ENCODE measurements around the gene EIF3CL. TPM values are rescaled to one million over a fixed set of nuclear protein-coding genes. Genes with fewer than 3 reads are reported as not detected.

The EIF3CL gene
- total and polyA plus RNA-seq, 2 of the 8 experiments (the other 6 are each of a cell fraction or from before 2014, with no cell fraction given): 210 TPM; not detected in 1

Small RNA genes within 50 kb of the gene (microRNA-seq; reads per million reads assigned to microRNA genes)
- 0 reads per million in 2 experiments for gene MIR6862-1 (ENCODE audit: borderline microRNAs expressed in 2 of 2, borderline number of aligned reads in 2 of 2, borderline replicate concordance in 1 of 2)

Small RNA genes within 50 kb of the gene (small RNA-seq; reads per million reads assigned to genes)
- gene AC138904.2 (ENCODE audit: insufficient read depth) (not detected), gene MIR6862-1 (ENCODE audit: insufficient read depth) (not detected)

Other genes with a start within 250 kb of the EIF3CL start
- 130 and 152 TPM in 2 replicates for gene XPO6, start 191.9 kb downstream of the EIF3CL start, total RNA-seq (2021; fragmentation: NEBNext Ultra II Directional; extraction: Animal tissue kit (Norgen Biotek cat#: 25700))
- 254 and 272 TPM in 2 replicates for gene XPO6, start 191.9 kb downstream of the EIF3CL start, polyA plus RNA-seq (2011; rRNA removed)
- gene SBK1, start 111.3 kb downstream of the EIF3CL start, total RNA-seq (2021; fragmentation: NEBNext Ultra II Directional; extraction: Animal tissue kit (Norgen Biotek cat#: 25700)): 73.9 and 77.4 TPM in 2 replicates
- gene SBK1, start 111.3 kb downstream of the EIF3CL start, polyA plus RNA-seq (2011; rRNA removed): 18.2 and 34.8 TPM in 2 replicates
- gene NPIPB6, start 40.3 kb downstream of the EIF3CL start, total RNA-seq (2021; fragmentation: NEBNext Ultra II Directional; extraction: Animal tissue kit (Norgen Biotek cat#: 25700)): 1.9 TPM in 2 replicates
- 0.69 and 0.83 TPM in 2 replicates for gene NPIPB6, start 40.3 kb downstream of the EIF3CL start, polyA plus RNA-seq (2011; rRNA removed)
- gene NPIPB7, start 68.5 kb upstream of the EIF3CL start, total RNA-seq (2021; fragmentation: NEBNext Ultra II Directional; extraction: Animal tissue kit (Norgen Biotek cat#: 25700)): not detected in 2 replicates
- gene NPIPB7, start 68.5 kb upstream of the EIF3CL start, polyA plus RNA-seq (2011; rRNA removed): 0.51 and 0.58 TPM in 2 replicates
- 22.9 and 24.3 TPM in 2 replicates for gene CLN3, start 88.2 kb upstream of the EIF3CL start, total RNA-seq (2021; fragmentation: NEBNext Ultra II Directional; extraction: Animal tissue kit (Norgen Biotek cat#: 25700))
- gene CLN3, start 88.2 kb upstream of the EIF3CL start, polyA plus RNA-seq (2011; rRNA removed): 44.3 and 44.5 TPM in 2 replicates
- gene APOBR, start 90.8 kb upstream of the EIF3CL start, total RNA-seq (2021; fragmentation: NEBNext Ultra II Directional; extraction: Animal tissue kit (Norgen Biotek cat#: 25700)): not detected in 2 replicates
- not detected in 2 replicates for gene APOBR, start 90.8 kb upstream of the EIF3CL start, polyA plus RNA-seq (2011; rRNA removed)
- gene IL27, start 103.0 kb upstream of the EIF3CL start, total RNA-seq (2021; fragmentation: NEBNext Ultra II Directional; extraction: Animal tissue kit (Norgen Biotek cat#: 25700)): not detected in 2 replicates
- not detected in 2 replicates for gene IL27, start 103.0 kb upstream of the EIF3CL start, polyA plus RNA-seq (2011; rRNA removed)
- gene NUPR1, start 135.1 kb upstream of the EIF3CL start, total RNA-seq (2021; fragmentation: NEBNext Ultra II Directional; extraction: Animal tissue kit (Norgen Biotek cat#: 25700)): 0.20 TPM in 1 of 2 replicates, not detected in the other
- 0.09 and 0.17 TPM in 2 replicates for gene NUPR1, start 135.1 kb upstream of the EIF3CL start, polyA plus RNA-seq (2011; rRNA removed)
- gene SGF29, start 150.1 kb upstream of the EIF3CL start, total RNA-seq (2021; fragmentation: NEBNext Ultra II Directional; extraction: Animal tissue kit (Norgen Biotek cat#: 25700)): 22.7 and 23.2 TPM in 2 replicates
- 3.1 and 5.8 TPM in 2 replicates for gene SGF29, start 150.1 kb upstream of the EIF3CL start, polyA plus RNA-seq (2011; rRNA removed)
- gene SULT1A2, start 193.2 kb upstream of the EIF3CL start, total RNA-seq (2021; fragmentation: NEBNext Ultra II Directional; extraction: Animal tissue kit (Norgen Biotek cat#: 25700)): 0.23 and 0.35 TPM in 2 replicates
- 0.29 and 0.44 TPM in 2 replicates for gene SULT1A2, start 193.2 kb upstream of the EIF3CL start, polyA plus RNA-seq (2011; rRNA removed)
- 3.4 and 4.0 TPM in 2 replicates for gene SULT1A1, start 206.2 kb upstream of the EIF3CL start, total RNA-seq (2021; fragmentation: NEBNext Ultra II Directional; extraction: Animal tissue kit (Norgen Biotek cat#: 25700))
- gene SULT1A1, start 206.2 kb upstream of the EIF3CL start, polyA plus RNA-seq (2011; rRNA removed): 2.0 and 2.1 TPM in 2 replicates
- gene NPIPB8, start 234.2 kb upstream of the EIF3CL start, total RNA-seq (2021; fragmentation: NEBNext Ultra II Directional; extraction: Animal tissue kit (Norgen Biotek cat#: 25700)): not detected in 2 replicates
- 0.05 and 0.09 TPM in 2 replicates for gene NPIPB8, start 234.2 kb upstream of the EIF3CL start, polyA plus RNA-seq (2011; rRNA removed)